GM19025 (cell line): ENCODE results near the gene THSD8.
"Not testable (repeated sequence)": the region's sequence is repeated elsewhere in the genome, so short reads cannot be mapped to it uniquely, and the experiment has no call there.

Experiments used
- ATAC-seq: cut with Tn5 transposase; IDR thresholded peaks from one replicate; pipeline ENCODE4 v1.9.1; 2021; ENCODE audit warnings: mild to moderate bottlenecking, low read depth, moderate library complexity; ENCODE audit not compliant: unreplicated experiment

The THSD8 gene

DNA sequence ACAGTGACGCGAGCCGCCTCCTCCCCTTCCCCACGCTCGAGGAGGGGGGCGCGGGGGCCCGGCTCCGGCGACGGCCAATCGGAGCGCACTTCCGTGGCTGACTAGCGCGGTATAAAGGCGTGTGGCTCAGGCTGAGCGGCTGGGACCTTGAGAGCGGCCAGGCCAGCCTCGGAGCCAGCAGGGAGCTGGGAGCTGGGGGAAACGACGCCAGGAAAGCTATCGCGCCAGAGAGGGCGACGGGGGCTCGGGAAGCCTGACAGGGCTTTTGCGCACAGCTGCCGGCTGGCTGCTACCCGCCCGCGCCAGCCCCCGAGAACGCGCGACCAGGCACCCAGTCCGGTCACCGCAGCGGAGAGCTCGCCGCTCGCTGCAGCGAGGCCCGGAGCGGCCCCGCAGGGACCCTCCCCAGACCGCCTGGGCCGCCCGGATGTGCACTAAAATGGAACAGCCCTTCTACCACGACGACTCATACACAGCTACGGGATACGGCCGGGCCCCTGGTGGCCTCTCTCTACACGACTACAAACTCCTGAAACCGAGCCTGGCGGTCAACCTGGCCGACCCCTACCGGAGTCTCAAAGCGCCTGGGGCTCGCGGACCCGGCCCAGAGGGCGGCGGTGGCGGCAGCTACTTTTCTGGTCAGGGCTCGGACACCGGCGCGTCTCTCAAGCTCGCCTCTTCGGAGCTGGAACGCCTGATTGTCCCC, 10.4 kb upstream of the THSD8 start, which contains the start of gene JUNB:
TSS of gene JUNB (plus strand) at position 142 of the 706 bp plus-strand sequence. CDS start at position 428, 286 bp downstream.
- peak; percentile 25 for ATAC-seq

DNA sequence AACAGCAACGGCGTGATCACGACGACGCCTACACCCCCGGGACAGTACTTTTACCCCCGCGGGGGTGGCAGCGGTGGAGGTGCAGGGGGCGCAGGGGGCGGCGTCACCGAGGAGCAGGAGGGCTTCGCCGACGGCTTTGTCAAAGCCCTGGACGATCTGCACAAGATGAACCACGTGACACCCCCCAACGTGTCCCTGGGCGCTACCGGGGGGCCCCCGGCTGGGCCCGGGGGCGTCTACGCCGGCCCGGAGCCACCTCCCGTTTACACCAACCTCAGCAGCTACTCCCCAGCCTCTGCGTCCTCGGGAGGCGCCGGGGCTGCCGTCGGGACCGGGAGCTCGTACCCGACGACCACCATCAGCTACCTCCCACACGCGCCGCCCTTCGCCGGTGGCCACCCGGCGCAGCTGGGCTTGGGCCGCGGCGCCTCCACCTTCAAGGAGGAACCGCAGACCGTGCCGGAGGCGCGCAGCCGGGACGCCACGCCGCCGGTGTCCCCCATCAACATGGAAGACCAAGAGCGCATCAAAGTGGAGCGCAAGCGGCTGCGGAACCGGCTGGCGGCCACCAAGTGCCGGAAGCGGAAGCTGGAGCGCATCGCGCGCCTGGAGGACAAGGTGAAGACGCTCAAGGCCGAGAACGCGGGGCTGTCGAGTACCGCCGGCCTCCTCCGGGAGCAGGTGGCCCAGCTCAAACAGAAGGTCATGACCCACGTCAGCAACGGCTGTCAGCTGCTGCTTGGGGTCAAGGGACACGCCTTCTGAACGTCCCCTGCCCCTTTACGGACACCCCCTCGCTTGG, 9.6 kb upstream of the THSD8 start:
- ATAC-seq, result no peak

DNA sequence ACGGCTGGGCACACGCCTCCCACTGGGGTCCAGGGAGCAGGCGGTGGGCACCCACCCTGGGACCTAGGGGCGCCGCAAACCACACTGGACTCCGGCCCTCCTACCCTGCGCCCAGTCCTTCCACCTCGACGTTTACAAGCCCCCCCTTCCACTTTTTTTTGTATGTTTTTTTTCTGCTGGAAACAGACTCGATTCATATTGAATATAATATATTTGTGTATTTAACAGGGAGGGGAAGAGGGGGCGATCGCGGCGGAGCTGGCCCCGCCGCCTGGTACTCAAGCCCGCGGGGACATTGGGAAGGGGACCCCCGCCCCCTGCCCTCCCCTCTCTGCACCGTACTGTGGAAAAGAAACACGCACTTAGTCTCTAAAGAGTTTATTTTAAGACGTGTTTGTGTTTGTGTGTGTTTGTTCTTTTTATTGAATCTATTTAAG, 9.0 kb upstream of the THSD8 start:
- ATAC-seq, result no peak

DNA sequence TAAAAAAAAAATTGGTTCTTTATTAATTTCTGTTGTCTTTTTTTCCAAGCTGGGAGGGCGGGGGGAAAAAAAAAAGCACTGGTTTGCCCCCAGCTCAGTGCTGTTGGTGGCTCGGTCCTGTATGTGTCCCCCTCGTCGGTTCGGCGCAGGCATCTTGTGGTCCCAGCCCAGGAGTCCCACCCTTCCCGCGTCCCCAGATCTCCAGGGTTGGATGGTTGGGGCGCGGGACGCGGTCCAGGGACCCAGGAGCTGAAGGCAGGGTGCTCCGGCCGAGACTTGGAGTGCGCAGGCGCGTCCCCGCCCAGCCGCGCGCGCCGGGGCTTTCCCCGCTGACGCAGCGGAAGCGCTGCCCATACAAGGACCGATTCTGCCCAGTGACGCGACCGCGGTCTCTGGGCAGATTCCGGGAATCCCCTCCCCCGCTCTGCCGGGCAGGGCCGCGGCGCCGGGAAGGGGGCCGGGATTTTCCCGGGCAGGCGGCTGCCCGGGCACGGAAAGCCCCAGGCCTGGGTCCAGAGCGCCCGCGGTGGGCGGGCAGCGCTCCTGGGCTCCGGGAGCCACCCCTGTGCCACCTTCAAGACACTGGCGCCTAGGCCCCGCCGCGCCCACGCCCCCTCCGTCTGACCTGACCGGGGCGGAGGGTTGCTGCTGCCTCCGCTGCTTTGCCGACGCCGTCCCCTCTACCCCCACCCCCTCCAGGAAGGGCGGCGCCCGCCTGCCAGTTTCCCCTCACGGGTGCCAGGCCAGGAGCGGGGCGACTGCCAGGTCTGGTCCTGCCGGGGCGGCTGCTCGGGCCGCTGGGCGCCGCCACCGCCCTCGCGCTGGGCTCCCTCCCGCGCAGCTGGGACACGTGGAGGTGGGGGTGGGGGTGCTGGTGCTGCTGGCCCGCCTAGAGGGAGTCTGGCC, 8.3 kb upstream of the THSD8 start:
- peak; percentile 26 for ATAC-seq

DNA sequence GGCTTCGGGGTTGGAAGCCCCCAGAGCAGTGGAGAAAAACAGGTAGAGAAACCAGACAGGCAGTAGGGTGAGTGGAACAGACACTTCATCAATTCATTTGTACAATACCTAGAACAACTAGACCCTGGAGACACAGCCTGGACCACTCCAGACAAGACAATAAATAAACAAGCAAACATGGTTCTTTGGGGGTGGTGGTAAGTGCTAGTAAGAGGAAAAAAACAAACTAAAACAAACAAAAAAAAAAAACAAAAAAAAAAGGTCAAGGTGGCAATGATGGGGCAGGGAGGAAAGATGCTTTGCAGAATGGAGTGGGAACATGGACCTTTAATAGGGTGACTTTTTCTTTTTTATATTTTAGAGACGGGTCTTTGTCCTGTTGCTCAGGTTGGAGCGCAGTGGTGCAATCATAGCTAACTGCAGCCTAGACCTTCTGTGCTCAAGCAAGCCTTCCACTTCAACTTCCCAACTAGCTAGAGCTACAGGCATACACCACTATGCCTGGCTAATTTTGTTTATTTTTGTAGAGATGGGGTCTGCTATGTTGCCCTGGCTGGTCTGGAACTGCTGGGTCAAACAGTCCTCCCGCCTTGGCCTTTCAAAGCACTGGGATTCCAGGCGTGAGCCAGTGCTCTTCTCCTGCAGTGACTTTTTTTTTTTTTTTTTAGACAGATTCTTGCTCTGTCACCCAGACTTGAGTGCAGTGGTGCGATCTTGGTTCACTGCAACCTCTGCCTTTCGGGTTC, 7.5 kb upstream of the THSD8 start:
- ATAC-seq, result no peak

DNA sequence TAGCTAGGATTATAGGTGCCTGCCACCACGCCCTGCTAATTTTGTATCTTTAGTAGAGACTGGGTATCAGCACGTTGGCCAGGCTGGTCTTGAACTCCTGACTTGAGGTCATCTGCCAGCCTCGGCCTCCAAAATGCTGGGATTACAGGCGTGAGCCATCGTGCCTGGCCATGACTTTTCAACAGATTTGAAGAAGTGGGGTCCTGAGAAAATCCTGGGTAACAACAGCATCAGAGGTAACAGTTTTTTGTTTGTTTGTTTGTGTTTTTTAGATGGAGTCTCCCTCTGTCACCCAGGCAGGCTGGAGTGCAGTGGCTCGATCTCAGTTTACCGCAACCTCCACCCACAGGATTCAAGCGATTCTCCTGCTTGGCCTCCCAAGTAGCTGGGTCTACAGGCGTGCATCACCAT, 6.9 kb upstream of the THSD8 start:
- ATAC-seq, result no peak

DNA sequence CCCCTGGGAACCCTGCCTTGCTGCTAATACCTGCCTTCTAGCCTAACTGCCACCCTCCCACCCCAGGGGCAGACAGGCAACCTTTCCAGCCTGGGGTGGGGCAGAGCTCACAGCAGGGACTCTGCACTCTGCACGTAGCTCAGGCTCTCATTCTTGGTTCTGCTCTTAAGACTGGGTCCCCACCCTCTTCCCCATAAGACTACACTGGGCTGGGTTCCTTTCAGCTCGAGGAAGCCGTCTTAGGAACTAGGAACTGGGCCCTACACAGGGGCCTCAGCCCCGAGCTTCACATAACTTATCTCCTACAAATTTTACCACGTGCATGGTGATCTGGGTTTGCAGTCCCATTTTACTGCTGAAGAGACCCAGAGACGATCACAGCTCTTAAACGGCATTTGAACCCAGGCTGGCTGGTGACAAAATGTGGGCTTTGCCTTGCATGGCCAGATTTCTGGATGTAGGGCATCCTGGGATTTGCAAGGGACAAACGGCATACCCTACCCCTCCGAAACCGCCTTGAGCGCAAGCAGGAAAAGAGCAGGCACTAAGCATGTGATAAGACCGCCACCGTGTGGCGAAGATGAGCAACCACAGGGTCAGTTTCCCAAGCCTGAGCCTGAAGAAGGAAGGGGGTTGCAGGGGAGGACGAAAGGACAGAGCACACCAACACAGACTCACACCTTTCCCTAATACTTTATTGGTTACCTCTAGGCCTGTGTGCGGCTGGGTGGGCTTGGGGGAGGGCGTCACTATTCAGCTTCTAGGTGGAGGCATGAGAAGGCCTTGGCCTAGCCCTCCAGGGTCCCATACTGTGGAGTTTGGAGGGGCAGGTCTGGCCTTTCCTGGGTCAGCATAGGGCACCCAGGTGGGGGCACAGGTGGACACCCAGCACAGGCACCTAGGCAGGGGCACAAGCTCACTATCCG, 5.5 kb upstream of the THSD8 start:
- no peak for ATAC-seq

DNA sequence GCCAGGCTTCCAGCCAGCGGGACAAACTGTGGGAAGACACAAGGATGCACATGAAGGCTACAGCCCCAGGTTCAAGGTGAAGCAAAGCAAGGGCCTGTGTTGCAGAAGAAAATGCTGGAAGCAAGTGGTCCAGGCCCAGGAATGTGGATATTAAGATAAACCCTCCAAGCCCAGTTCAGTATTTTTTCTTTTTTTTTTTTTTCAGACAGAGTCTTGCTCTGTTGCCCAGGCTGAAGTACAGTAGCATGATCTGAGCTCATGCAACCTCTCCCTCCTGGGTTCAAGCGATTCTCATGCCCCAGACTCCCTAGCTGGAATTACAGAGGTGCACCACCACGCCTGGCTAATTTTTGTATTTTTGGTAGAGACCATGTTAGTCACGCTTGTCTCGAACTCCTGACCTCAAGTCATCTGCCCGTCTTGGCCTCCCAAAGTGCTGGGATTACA, 4.7 kb upstream of the THSD8 start:
- no peak for ATAC-seq

DNA sequence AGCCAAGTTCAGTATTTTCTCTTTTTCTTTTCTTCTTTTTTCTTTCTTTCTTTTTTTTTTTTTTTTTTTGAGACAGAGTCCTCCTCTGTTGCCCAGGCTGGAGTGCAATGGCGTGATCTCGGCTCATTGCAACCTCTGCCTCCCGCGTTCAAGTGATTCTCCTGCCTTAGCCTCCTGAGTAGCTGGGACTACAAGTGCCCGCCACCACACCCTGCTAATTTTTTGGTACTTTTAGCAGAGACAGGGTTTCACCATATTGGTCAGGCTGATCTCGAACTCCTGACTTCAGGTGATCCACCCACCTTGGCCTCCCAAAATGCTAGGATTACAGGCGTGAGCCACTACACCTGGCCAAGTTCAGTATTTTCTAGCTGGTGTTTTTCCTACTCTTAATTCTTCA, 4.3 kb upstream of the THSD8 start:
- not testable (repeated sequence) for ATAC-seq

DNA sequence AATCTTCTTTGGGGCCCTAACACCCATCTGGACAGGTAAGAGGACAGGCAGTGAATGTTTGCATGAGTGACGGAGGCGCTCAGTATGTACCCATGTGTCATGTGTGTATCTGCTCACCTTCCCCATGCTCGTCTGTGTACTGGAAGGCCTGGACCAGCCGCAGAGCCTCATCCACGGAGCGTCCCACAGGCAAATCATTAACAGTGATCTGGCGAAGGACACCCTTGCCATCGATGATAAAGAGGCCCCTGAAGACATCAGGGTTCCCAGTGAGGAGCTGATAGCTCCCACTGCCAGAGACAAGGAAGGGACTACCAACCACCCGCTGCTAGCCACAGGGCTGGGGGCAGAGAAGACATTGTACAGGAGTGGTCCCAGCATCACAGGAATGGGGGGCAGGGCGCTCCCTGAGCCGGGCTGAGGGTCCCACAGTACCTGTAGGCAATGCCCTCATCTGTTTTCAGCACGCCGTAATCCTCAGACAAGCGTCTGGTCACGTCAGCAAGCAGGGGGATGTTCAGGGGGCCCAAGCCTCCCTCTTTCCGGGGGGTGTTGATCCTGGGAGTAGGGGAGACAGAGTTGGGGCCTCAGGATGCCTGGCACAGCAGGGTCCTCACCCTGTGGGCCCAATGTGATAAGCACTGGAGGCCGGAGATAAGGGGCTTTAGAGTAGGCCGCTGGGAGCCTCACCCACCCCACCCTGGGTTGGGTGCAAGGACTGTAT, 2.0 kb upstream of the THSD8 start:
- no peak for ATAC-seq

DNA sequence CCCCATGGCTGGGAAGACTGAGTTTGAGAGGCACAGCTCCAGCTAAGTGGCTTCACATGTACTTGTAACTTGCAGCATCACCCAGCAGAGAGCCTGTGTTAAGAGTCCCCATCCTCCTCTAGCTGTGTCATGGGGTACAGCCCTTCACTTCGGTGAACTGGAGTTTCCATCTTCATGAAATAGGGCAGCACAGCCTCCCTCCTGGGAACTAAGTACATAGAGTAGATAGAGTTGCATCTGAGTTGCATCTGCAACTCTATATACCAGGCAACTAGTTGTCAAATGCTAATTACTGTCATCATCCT, 1.5 kb upstream of the THSD8 start:
- ATAC-seq, result no peak

DNA sequence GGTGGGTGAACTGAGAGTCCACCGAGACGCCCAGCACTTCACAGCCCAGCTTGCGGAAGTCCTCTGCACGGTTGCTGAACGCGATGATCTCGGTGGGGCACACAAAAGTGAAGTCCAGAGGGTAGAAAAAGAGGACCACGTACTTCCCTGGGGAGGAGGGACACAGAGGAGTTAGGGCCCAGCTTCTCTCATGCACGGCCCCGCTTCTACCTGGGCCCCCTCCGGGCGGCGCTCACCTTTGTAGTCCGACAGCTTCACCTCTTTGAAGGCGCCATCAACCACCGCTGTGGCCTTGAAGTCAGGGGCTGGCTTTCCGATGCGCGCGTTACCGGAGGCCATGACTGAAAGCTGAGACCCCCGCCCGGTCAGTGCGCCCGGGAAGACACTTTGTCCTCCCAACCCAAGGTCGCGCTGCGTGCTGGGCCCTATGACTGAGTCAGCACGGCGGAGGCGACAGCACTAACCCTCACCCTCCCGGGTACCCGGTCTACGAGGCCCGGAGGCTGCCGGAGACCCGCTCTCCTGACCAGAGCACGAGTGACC, 875 bp upstream of the THSD8 start:
- no peak for ATAC-seq

DNA sequence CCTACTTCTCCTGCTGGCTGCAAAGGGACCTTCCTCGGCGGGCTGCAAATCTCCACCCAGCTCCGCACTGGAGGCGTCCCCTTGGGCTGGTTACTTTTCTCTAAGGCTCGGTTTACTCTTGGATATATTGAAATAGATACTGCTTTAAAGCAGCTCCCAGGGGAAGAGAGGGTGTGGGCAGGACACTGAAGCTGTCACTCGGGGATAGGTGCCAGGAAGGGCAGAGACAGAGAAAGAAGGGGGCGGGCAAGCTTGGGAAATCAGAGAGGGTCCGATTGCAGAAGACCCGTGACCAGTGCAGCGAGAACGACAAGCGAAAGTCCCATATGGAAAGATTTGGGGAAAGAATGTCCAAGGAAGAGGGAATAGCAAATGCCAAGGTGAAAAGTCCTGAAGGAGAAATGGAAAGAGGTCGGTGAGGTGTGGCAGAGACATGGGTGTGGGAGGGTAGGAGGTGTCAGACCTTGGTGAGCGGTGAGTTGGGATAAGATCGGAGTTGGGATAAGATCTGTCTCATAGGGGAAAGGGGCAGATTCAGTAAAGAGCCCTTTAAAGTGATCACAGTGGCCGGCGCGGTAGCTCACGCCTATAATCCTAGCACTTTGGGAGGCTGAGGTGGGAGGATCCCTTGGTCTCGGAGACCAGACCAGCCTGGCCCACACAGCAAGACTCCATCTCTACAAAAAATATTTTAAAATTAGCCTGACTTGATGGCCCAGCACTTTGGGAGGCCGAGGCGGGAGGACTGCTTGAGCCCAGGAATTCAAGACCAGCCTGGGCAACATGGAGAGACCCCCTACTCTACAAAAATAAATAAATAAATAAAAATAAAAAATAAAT, 618 bp downstream of the THSD8 start:
- ATAC-seq, result no peak

DNA sequence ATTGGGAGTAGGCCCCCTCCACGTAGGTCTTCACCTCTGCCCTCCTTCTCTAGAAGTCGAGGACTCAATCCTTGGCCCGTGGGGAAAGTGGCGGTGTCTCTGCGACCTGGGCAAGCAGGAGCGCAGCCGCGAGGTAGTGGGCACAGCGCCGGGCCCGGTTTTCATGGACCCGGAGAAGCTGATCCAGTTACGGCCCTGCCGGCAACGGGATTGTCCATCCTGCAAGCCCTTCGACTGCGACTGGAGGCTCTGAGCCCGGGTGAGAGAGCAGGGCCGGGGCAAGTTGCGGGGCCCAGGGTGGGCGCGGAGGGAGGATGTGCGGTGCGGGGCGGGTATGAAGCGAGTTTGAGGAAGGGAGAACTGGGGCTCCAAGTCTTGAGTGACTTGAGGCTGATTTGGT, 2.2 kb downstream of the THSD8 start:
- ATAC-seq, result no peak

DNA sequence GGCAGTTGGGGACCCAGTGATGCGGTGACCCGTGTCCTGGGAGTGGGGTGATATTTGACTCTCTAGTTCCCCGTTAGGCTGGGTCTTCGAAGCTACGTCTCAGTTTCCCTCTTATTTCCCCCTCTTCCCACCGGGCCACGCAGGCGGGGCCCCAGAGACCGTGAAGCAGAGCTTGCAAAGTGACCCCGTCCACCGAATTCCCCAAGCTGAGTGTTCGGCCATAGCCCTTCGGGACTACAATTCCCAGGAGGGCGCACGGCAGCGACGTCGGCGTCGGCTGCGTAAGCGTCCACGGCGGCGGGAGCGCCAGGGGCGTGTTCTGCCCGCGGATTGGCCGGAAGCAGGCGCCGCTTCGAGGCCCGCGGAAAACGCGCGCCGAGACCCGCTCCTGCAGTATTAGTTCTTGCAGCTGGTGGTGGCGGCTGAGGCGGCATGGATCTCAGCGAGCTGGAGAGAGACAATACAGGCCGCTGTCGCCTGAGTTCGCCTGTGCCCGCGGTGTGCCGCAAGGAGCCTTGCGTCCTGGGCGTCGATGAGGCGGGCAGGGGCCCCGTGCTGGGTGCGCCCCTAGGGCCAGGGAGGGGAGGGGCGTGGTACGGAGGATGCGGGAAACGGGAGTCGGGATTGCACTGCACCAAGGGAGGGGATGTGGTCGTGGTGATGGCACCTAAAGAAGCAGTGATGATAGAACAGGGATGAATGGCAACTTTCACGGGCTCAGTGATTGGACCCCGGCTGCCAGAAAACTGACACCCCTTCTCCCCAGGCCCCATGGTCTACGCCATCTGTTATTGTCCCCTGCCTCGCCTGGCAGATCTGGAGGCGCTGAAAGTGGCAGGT, 4.6 kb downstream of the THSD8 start, which contains the start of gene RNASEH2A:
TSS of gene RNASEH2A (plus strand) at position 343 of the 840 bp plus-strand sequence. CDS start at position 433, 90 bp downstream.
- peak; percentile 79 for ATAC-seq

DNA sequence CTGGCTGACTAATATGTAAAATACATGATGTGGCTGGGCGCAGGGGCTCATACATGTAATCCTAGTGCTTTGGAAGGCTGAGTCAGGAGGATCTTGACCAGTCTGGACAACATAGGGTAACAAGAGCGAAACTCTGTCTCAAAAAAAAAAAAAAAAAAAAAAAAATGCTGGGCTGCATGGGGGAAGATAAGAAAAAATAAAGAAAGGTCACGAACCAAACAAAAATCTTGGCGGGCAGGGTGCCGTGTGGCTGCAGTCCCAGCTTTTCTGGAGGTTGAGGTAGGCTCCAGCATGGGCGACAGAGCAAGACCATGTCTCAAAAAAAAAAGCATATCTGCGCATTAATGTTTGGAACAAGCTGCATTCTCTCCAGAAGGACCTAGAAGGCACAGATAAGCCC, 13.2 kb downstream of the THSD8 start:
- ATAC-seq, result no peak
